Right lung (tissue), 5 donors: Measurements from ENCODE around the gene PPP1R3D. TPM values are rescaled to one million over a fixed set of nuclear protein-coding genes. Genes with fewer than 3 reads are reported as not detected.

Experiments used
- DNase-seq, 2 donors: peaks; one replicate each; pipeline ENCODE4 v3.0.0-alpha.2; 2013
- polyA plus RNA-seq, 5 donors: library from polyadenylated mRNA; unstranded; fragments of 120-200 nt; gene quantifications; one replicate each; pipeline versions ENCODE4 v1.2.1 to v1.2.3, GENCODE V29; 2013; ENCODE audit warnings: inconsistent platforms in 1 of 5, low replicate concordance in 1 of 5; ENCODE audit not compliant: insufficient read length in 5 of 5, insufficient read depth in 1 of 5

The PPP1R3D gene
- polyA plus RNA-seq, 5 donors: 4.6 to 5.8 (median 5.2) TPM

- DNase-seq: no peak
These were observed 9.8 kb upstream of the PPP1R3D start for GRCh38 chr20:59949911-59950310.

GRCh38 chr20:59948828-59949720 is 9.0 kb upstream of the PPP1R3D start:
- DNase-seq: peak in 1 of 2 donors; percentile 54

GRCh38 chr20:59948212-59948611 is 8.1 kb upstream of the PPP1R3D start:
- no peak for DNase-seq

- no peak for DNase-seq
These were observed 7.3 kb upstream of the PPP1R3D start for GRCh38 chr20:59947376-59947775.

- DNase-seq: no peak
These were observed 5.6 kb upstream of the PPP1R3D start for GRCh38 chr20:59945731-59946130.

DNA sequence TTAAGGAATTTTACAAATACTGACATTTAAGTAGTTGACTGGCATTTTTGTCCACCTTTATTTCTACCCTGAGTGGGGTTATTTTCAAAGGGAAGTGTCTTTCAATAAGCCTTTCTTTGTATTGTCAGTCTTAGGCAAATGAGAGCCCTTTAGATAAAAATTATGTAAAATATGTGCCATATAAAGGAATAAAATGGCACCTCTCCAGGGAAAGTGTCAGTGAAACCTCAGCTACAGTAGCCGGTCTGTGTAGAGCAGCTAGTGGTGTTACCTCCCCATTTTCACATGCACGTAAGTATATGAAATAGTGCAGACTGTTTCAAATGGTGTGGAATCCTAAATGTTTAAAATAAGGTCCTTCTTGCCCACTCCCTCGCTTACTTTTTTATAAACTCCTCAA is 5.1 kb upstream of the PPP1R3D start:
- DNase-seq: no peak

DNA sequence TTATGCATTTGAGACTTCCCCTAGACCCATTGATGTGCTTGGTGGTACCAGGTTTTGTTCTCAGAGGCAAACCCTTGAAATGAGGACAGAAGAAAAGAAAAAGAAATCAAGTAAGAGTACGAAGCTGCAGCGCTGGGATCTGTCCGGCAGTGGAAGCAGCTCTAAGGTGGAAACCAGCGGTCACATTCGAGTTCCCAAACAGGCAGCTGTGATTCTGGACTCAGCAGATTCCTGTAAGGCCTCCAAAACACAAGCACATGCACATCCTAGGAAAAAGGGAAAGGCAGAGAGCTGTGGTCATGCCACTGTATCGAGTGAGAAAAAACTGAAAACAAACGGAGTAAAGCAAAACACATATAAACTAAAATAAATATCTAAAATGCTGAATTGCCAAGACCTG is 4.6 kb upstream of the PPP1R3D start:
- DNase-seq: no peak

DNA sequence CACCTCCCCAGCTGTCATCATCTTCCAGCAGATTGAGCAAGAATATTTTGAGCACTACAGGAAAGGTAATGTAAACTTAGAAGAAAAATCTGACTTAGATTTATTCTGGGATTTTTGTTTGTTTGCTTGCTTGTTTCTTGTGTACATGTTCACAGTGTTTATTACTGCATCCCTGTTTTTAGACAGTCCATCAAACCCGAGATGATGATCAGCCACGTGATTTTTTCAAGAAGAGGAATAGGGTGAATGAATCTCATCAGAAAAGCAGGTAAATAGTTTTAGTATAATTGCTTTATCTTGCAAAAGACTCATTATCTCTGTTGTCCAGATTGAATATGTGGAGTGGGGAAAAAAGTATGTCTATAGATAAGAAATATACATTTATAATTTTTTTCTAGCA is 2.1 kb upstream of the PPP1R3D start:
- no peak for DNase-seq

DNA sequence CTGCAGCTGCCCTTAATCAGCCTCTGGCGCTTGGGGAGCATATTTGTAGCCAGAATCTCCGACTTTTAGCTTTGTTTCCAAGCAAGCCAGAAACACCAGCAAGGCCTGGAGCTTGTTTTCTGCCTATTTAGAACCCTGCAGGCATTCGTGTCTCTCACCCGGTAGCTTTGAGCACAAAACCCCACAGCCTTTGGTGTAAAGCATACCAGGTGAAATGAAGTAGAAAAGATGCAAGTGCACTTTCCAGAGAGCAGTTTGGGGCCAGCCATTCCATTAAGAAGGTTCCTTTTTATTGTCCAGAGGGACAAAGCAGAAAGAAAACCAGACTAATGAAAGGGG is 820 bp upstream of the PPP1R3D start:
- DNase-seq: no peak

DNA sequence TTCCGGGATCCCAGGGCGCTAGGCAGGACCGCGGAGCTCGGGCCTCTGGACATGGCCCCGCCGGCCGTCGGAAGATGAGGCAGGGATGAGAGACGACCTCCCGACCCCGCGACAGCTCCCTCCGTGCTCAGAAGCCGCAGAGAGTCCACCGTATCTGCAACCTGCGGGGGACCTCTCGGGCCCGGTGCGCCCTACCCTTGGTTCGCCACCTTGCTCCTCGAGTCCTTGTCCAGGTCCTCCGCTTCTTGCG is 301 bp downstream of the PPP1R3D start:
- DNase-seq: no peak

- DNase-seq: no peak
These were observed 840 bp downstream of the PPP1R3D start for GRCh38 chr20:59939052-59939878.

DNA sequence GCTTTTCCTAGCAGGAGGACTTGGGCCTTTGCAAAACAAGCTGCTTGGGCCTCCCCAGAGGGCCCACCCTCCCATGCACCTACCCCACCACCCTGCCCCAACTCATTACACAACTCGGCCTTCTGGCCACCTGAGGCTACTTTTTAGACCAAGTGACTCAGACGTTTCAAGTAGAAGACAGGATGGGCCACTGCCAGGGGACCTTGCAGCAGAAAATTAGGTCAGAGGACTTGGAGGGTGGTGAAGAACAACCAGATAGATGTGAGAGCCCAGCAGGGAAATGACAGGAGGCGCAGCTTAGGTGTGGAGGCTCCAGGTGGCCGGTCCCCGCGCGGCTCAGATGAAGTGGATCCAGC is 1.4 kb downstream of the PPP1R3D start:
- DNase-seq: no peak

DNA sequence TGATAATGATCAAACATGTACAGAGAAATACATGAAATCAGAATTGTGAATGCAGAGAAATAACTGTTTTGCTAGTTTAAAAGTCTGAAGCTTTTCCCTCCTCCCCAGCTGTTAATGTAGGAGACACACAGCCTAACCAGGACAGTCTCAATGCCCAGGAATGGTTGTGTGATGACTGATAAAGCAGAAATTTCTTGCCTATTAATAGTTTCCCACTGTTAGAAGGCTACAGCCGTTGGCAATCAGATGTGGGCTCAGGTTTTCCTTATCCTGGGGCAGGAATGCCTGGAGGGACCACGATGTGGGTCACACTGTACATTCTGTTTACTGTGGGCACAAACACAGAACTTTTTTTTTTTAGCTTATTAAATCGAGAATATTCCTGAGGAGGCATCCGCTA is 1.9 kb downstream of the PPP1R3D start:
- DNase-seq: no peak

- DNase-seq: no peak
These were observed 3.0 kb downstream of the PPP1R3D start for GRCh38 chr20:59937150-59937549.

GRCh38 chr20:59936409-59936808 is 3.7 kb downstream of the PPP1R3D start:
- DNase-seq: no peak

DNA sequence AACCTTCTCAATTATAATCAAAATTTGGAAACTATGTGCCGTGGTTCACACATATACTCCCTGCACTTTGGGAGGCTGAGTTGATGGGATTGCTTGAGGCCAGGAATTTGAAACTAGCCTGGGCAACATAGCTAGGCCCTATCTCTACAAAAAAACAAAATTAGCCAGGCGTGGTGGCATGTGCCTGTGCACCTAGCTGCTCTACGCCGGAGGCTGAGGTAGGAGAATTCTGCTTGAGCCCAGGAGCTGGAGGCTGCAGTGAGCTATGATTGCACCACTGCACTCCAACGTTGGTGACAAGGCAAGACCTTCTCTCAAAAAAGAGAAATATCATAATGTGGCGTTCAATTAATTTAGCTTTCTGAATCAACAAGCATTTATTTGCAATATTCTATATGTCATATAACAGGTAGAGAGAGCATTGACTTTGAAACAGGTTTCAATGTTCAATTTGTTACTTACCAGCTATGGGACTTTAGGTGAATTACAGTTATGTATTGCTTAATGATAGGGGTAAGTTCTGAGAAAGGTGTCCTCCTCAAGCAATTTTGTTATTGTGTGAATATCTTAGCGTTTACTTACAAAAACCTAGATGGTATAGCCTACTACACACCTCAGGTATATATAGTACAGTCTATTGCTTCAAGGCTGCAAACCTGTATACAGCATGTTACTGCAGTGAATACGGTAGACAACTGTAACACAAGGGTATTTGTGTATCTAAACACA is 4.5 kb downstream of the PPP1R3D start:
- DNase-seq: no peak

DNA sequence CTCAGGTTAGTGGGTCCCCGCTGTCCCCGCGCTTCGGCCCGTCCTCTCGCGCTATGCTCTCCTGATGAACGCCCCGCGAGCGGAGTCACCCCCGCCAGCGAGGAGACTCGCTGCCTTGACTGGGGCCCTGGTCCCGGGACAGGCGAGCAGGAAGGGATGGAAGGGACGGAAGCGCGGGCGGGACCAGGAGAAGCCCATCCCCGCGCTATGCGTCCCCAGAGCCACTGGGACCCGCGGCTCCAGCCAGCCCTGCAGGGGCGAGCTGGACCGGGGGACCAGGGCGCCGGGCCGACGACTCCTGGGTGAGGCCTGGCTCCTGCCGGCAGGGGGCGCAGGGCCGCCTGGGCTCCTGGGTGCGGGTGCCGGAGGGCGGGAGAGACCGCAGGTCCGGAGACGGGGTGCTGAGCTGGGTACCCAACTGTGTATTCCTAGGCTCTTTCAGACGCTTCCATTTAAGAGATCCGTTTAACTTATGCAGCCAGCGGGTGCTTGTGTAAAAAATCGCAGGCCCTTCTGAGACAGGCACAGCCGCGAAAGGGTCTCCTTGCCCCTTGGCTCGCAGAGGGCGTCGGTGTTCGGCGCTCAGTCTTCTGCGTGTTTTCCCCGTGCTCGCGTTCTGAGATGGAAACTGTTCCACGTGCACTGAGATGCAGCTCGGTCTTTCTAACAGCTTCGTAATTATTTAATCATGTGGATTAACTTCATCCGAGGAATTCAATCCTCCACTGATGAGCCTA is 6.1 kb downstream of the PPP1R3D start:
- peak; percentile 69 for DNase-seq

DNA sequence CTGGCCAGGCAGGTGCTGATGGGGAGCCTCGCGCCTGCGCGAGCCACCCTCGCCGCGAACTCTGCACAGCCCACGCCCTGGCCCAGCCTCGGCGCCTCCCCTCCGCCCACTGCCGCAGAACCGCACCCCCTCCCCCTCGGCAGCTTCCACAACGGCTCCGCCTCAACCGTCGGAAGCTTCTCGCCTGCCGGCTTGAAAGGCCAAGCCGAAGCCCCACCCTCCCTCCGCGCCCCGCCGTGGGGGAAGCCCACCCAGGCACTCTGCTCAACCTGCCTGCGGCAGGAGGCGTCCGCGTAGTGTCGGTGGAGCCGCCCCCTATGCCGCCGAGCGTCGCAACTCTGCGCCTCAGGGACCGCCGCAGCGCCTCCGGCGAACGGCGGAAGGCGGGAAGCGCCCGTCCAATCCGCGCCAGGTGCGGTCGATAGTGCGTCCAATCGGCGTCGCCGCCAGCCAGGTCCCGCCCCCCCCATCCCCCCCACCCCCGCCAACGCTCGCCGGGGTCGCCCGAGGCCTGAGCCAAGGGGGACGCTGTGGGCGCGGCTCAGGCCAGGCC is 6.7 kb downstream of the PPP1R3D start, which contains the start of gene SYCP2:
TSS of gene SYCP2 (minus strand) at position 342 of the 553 bp plus-strand sequence. CDS start 11,224 bp downstream, outside the sequence.
- no peak for DNase-seq

GRCh38 chr20:59932616-59933295 is 7.3 kb downstream of the PPP1R3D start:
- no peak for DNase-seq

DNA sequence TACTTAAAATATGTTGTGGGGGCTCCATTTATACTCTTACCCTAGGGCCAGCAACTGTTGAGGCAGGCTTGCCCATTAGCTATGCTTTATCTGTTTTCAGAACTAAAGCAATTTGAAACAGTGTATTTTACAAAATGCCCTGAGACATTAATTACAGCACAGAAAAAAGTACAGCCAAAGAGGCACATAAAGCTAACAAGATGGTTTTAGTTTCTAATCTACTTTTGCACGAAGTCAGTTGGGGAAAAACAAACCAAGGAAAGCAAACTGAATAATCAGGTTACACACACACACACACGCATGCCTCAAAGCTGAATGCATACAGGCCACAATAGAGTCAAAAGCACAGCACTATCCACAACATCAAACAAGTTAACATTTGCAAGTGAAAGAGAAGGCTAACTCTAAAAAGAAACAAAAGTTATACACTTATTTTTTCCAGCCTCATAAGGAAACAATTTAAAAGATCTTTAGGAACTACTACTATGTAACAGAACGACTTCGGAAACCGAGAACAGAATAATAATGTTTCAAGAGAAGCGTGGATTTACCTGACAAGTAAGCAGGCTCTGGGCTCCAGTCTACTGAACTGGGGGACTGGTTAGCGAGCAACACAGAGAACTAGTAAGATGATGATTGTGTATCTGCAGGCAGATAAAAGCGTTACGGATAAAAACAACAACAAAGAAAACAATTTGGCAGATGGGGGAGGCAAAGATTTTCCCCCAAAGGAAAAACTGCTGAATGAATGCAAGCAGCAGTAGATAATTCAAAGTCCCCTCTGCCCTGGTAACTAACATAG is 8.4 kb downstream of the PPP1R3D start:
- no peak for DNase-seq
